Esophagus squamous epithelium (tissue), 4 donors: ENCODE data around the gene TMEM176B.

Source experiments
- CTCF ChIP-seq, 6 experiments: fragments of 450-650 bp in 4 of 6; fragments of 200-600 bp in 2 of 6; sonication (generic) in 2 of 6; IDR thresholded peaks; one replicate each; pipeline ENCODE4 v1.5.1; 2016 to 2019; ENCODE audit warnings: antibody characterized with exemption in 6 of 6, mild to moderate bottlenecking in 4 of 6, moderate library complexity in 4 of 6
- POLR2A ChIP-seq, 4 donors: fragments of 450-650 bp; IDR thresholded peaks; one replicate each; pipeline ENCODE4 v1.6.1; 2017; ENCODE audit warnings: antibody characterized with exemption in 4 of 4, mild to moderate bottlenecking in 4 of 4, moderate library complexity in 3 of 4

DNA sequence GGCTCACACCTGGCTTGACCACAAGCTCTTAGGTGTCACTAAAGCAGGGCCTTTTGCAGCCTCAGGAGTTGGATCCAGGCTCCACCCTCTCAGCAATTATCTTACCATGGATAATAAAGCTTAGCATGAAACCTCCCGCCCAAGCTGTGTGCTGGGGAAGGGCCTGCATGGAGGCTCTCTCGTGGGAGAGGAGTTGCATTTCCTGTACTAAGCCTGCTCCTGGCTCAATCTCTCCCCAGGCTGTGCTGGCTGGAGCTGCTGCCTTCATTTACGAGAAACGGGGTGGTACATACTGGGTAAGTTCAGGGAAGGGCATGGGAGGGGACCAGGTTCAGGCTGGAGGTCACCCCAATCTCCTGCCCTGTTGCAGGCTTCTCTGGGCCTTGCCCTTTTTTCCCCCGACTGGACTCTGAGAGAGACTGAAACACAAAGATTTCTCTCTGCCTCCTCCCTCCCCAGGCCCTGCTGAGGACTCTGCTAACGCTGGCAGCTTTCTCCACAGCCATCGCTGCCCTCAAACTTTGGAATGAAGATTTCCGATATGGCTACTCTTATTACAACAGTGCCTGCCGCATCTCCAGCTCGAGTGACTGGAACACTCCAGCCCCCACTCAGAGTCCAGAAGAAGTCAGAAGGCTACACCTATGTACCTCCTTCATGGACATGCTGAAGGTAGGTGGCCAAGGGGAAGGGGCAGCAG is 3.1 kb upstream of the TMEM176B start:
- TF ChIP-seq CTCF (IDR thresholded peaks at IDR 0.05): no peak
- TF ChIP-seq POLR2A (IDR thresholded peaks at IDR 0.05): no peak
